ENCODE results near the gene LTB4R2.
"Not testable (repeated sequence)": the region's sequence is repeated elsewhere in the genome, so short reads cannot be mapped to it uniquely, and the experiment has no call there.

Gene LTB4R2

DNA sequence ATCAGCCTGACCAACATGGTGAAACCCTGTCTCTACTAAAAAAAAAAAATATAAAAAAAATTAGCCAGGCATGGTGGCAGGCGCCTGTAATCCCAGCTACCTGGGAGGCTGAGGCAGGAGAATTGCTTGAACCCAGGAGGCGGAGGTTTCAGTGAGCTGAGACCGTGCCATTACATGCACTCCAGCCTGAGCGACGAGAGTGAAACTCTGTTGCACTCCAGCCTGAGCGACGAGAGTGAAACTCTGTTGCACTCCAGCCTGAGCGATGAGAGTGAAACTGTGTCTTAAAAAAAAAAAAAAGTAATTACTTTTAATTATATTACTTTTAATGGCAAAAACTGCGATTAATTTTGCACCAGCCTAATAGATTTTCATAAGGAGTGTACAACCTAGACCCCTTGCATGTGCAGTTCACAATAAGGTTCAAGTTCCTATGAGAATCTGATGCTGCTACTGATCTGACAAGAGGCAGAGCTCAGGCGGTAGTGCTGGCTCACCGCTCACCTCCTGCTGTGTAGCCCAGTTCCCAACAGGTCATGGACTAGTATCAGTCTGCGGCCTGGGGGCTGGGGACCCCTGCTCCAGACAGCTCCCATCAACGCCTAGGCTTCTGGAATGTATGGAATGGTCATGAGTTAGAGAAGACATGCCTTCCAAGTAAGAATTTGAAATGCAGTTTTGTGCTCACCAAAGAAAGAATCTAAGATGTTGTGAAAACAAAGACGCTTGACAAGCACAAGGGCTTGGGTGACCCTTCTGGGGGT is 11.5 kb downstream of the LTB4R2 start:
- no peak for DNase-seq (ENCODE audit: low read depth)

GRCh38 chr14:24322672-24323071 is 12.7 kb downstream of the LTB4R2 start:
- DNase-seq (ENCODE audit: low read depth), result no peak

DNA sequence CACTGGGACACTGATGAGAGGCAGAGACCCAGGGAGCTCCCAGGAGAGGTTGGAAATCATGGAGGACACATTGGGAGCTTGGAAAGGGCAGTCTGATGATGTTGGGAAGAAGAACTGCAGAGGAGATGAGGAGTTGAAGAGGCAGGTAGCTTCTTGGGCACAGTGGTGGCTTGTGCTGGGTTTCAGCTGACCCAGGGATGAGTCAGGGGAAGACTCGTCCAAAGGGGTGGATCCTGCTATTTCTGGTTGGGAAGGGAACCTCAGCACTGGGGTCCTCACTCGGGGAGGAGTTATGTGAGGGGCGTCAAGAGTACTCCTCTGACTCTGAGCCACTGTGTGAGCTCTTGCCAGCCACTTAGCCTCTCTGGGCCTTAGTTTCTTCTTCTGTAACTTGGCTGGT is 13.4 kb downstream of the LTB4R2 start:
- no peak for DNase-seq (ENCODE audit: low read depth)

- no peak for DNase-seq (ENCODE audit: low read depth)
Measured at GRCh38 chr14:24324024-24324423, 14.1 kb downstream of the LTB4R2 start.

DNA sequence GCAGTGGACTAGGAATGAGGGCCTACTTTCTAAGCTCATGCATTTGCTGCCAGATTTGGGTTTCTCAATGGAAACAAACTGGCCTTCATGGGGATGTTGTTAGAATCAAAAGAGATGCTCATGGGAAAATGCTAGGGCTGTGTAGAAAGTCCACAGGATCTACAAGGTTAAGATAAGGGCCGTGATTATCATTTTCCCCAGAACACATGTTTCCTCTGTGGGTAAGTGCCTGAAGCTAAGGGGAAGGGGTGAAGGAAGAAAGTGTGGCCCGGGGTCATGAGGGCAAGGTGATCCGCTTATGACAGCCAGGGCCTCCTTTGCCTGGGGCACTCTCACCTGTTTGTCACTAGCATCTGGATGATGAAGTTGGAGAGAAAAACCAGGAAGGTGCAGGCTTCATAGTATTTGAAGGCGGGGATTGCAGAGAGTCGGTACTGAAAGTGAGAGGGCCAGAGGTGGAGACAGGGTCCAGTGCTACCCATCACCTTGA is 15.1 kb downstream of the LTB4R2 start:
- no peak for DNase-seq (ENCODE audit: low read depth)

DNA sequence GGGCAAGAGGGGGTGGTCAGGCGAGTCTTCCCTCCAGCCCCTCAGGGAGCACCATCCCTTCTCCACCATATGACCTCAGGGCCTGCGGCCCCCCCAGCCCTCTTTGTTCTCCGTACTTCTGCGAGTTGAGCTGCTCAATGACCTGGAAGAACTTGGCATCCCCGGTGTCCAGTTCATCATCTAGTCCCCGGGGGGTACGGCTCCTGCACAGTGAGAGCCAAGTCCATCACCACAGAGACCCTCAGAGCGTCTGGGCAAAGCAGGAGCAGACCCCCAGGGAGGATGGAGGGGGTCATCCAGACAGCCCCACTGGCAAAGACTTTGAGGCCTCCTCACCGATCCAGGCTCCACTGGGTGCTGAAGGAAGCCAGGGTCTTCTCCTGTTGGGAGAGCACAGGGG is 16.0 kb downstream of the LTB4R2 start:
- no peak for DNase-seq (ENCODE audit: low read depth)

DNA sequence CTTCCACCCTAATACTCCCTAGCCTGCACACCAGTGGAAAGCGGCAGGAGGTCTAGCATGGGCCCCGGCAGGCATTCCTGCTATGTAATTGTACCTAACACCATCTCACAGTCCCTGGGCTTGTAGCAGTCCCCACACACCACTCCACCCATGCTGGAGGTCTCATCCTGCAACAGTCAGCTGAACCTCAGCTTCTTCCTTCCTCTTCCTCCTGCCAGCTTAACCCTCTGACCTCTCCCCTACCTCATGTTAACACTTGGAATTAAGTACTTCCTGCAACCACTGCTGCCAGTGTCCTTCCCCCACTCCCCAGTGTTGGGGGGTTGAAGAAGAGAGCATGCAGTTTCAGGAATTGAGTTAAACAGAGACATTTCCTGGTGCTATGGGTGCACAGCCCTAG is 17.4 kb downstream of the LTB4R2 start:
- no peak for DNase-seq (ENCODE audit: low read depth)

- not testable (repeated sequence) for DNase-seq (ENCODE audit: low read depth)
Measured at GRCh38 chr14:24327914-24328313, 18.0 kb downstream of the LTB4R2 start.

GRCh38 chr14:24329073-24329663 is 19.2 kb downstream of the LTB4R2 start:
- DNase-seq (ENCODE audit: low read depth), result no peak

- DNase-seq (ENCODE audit: low read depth), result no peak
Measured at GRCh38 chr14:24329736-24330135, 19.8 kb downstream of the LTB4R2 start.

DNA sequence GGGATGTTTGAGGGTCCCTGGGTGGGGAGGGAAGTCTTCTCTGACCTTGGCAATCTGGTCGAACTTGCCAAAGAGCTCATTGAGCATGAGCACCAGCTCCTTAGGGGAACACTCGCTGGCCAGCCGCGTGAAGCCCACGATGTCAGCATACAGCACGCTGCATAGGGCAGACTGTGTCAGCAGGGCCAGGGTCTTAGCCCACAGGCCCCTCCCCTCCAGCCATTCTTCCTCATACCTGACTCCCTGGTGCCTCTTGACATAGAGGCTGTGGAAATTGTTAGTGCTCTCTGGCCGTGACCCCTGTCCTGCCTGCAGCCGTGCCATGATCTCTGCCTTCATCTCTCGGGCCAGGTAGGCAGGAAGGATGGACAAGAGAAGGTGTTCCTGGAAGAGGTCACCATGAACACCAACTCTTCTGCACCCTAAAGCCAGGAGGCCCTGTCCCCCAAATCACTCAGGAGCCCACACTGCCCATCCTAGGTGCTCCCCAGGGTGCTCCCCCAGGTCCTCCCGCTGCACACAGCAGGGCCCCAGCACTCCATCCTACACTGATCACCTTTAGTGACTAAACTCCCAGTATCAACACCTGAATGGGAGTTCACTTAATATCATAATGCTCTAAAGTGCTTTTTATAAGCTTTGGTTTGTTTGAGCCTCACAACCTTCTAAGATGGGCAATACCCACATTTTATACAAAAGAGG is 21.2 kb downstream of the LTB4R2 start:
- no peak for DNase-seq (ENCODE audit: low read depth)

DNA sequence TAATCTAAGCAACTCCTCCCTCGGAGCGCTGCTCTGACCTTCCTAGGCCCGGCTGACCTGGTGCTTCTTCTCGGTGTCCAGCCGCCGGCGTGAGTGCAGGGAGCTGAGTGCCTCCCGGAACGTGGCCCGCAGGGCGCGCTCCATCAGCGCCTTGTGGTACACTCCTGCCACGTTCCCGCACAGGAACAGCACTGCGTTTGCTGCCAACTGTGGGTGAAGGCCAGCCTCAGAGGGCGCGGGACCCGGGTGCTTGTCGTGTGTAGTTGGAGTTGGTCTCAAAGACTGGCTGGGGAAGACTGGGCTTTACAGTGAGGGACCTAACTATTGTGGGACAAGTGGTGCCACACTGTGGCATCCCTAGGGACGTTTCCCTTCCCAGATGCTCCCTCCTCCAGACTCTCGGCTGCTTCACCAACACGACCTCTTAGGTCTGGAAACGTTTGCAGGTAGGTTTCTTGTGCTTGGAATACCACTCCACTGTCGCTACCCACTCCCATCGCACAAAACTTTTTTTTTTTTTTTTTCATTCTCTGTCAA is 21.9 kb downstream of the LTB4R2 start:
- no peak for DNase-seq (ENCODE audit: low read depth)

DNA sequence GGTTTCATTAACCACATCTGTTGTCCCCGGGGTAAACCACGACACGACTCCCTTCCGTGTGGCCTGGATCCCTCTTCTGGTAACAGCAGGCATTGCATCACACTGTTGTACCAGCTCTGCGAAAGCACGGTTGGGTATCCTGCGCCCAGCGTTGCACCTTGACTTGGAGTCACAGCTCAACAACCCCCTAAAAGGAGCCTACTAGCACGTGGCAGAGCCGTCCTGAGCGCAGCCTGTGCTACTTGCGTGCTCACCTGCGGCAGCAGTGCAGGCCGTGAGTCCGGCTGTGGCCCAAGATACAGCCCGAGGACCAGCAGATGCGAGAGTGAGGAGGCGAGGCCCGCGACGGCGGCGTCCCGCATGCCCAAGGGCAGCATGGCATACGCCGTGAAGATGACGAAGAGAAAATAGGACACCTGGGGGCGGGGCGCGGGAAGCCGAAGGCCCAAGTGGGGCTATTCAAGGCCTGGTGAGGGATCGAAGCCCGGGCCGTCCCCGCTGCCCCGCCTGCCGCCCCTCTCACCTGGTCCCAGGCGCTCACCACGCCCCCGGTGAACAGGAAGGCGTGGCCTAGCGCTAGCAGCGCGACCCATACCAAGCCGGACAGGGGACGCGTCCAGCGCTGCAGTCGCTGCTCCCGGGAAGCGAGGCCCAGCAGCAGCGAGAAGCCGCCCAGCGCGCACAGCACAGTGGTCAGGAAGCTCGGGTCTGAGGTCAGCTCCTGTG is 22.5 kb downstream of the LTB4R2 start:
- DNase-seq (ENCODE audit: low read depth), result no peak

GRCh38 chr14:24334431-24335291 is 24.7 kb downstream of the LTB4R2 start, which contains the start of gene ADCY4:
Gene ADCY4 (minus strand): TSS chr14:24335071. CDS start chr14:24334652, 419 bp downstream.
- no peak for DNase-seq (ENCODE audit: low read depth)

GRCh38 chr14:24335461-24336171 is 25.7 kb downstream of the LTB4R2 start:
- DNase-seq (ENCODE audit: low read depth), result no peak

GRCh38 chr14:24337144-24337823 is 27.3 kb downstream of the LTB4R2 start:
- no peak for DNase-seq (ENCODE audit: low read depth)

GRCh38 chr14:24337824-24338175 is 27.9 kb downstream of the LTB4R2 start:
- no peak for DNase-seq (ENCODE audit: low read depth)

GRCh38 chr14:24338843-24339242 is 28.9 kb downstream of the LTB4R2 start:
- no peak for DNase-seq (ENCODE audit: low read depth)

GRCh38 chr14:24339284-24340151 is 29.6 kb downstream of the LTB4R2 start, which contains the start of gene RIPK3:
Gene RIPK3 (minus strand): TSS chr14:24339991. CDS start chr14:24339826, 165 bp downstream.
- DNase-seq (ENCODE audit: low read depth), result no peak

Data from fibroblast of the conjunctiva (primary cell).